ENCODE data around the gene RTKN.
"Not testable (repeated sequence)": the region's sequence is repeated elsewhere in the genome, so short reads cannot be mapped to it uniquely, and the experiment has no call there.

The RTKN gene

GRCh38 chr2:74439373-74439772, 2.4 kb downstream of the RTKN start:
- in situ Hi-C loops (cut with MboI; ENCODE audit: low sequenced_read_pairs): no loop called here

DNA sequence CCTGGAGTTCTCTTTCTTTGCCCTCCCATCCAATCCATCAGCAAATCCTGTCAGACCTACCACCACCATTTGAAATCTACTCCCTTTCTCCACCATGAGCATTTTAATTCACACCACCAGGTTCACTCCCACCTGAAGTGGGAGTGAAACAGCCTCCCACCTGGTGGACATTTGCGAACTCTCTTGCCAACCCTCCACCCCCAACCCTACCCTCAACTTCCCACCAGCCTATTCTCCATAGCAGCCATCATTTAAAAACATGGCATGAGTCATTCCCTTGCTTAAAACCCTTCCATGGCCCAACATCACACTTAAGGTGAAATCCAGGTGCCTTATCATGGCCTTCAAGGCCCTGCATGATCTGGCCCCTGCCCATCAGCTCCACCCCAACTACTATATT, 3.5 kb downstream of the RTKN start:
- in situ Hi-C loops (cut with MboI; ENCODE audit: low sequenced_read_pairs): no loop called here

DNA sequence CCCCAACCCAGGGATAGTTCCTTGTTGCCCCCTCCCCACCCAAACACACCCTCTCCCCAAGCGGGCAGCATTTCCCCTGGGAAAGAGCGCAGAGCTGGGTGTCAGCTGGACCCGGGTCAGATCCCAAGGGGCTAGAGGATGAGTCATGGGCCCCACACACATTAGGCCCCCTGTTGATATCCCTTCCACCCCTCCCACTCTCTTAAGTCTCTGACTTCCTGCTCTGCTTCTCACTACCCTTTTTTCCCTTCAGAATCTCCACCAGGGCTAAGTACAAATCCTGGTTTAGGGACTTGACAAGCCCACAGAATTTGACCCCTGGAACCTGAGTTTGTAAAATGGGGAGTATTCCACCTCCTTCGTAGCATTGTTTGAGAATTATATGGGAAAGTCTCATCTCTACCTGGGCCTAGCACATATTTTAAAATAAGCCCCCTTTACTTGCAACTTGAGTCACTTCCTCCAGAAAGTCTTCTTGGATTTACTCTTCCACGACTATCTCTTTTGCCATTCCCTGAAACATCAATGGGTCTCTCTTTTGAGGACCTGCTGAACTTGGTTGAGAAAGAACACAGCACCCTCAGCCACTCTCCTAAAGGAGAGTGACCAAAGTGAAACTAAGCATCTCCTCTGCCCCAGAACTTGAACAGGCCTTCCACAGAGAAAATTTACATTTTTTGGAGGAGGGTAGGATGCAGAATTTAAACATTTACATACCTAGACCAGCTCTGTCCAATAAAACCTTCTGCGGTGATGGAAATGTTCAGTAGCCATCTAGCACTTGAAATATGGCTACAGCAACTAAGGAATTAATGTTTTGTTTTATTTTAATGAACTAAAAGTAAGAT, 4.7 kb downstream of the RTKN start:
- in situ Hi-C loops (cut with MboI; ENCODE audit: low sequenced_read_pairs): no loop called here

- in situ Hi-C loops (cut with MboI; ENCODE audit: low sequenced_read_pairs): no loop called here
Observed at GRCh38 chr2:74436111-74436805, 5.5 kb downstream of the RTKN start.

GRCh38 chr2:74430502-74430901, 11.2 kb downstream of the RTKN start:
- in situ Hi-C loops (cut with MboI; ENCODE audit: low sequenced_read_pairs): no loop called here

DNA sequence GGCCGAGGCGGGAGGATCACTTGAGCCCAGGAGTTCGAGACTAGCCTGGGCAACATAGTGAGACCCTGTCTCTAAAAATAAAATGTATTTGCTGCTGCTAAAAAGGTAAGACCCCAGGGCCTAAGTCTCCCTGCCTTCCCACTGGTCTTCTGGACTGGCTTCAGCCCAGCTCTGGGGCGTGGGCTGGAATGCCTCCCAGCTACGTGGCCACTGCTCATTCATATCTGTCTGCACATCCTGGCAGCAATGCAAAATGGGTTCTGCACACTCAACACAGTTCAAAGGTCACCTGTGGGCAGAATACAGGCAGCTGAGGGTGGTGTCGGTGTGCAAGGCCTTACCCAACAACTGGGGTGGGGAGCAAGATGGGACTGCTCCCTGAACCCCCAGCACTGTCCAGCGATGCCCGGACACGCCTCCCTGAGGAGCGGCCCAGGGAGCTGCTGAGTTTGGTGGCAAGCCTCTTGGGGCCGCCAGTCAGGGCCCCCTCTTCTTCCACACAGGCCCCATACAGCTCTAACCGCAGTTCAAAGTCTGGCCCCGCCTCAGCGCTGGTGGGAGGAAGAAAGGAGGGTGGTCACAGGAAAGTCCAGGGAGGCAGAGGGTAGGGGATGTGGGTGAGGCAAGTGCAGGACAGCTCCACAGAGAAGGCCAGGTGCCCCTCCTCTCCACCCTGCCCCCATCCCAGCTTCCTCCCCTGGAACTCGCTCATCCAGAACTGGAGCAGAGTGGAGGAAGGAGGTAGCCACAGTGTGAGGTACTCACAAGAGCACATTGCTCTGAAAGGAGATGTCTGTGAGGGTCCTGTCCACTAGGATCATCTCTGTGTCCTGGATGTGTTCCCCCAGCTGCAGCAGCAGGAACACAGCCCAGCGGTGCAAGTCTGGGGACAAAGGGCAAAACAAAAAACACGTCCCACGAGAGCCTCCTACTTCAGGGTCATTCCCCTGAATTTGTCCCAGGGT, 12.0 kb downstream of the RTKN start:
- in situ Hi-C loops (cut with MboI; ENCODE audit: low sequenced_read_pairs): no loop called here

DNA sequence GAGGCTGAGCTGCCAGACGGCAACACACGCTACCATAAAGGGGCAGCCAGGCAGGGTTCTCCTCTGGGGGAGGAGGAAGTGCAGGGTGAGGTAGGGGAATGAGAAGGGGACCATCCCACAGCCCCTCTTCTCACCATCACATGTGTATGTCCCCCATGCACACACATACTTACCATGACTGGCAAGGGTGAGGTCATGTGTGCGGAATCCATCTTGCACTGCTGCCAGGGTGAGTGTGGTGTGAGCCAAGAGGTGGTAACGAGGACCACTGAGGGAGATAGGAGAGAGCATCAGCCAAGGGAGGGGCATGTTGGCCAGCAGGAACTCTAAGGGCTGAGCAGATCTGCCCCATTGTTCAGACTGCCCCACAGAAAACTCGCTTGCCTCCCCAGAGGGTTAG, 13.1 kb downstream of the RTKN start:
- in situ Hi-C loops (cut with MboI; ENCODE audit: low sequenced_read_pairs): no loop called here

- in situ Hi-C loops (cut with MboI; ENCODE audit: low sequenced_read_pairs): no loop called here
Observed at GRCh38 chr2:74427551-74427950, 14.2 kb downstream of the RTKN start.

DNA sequence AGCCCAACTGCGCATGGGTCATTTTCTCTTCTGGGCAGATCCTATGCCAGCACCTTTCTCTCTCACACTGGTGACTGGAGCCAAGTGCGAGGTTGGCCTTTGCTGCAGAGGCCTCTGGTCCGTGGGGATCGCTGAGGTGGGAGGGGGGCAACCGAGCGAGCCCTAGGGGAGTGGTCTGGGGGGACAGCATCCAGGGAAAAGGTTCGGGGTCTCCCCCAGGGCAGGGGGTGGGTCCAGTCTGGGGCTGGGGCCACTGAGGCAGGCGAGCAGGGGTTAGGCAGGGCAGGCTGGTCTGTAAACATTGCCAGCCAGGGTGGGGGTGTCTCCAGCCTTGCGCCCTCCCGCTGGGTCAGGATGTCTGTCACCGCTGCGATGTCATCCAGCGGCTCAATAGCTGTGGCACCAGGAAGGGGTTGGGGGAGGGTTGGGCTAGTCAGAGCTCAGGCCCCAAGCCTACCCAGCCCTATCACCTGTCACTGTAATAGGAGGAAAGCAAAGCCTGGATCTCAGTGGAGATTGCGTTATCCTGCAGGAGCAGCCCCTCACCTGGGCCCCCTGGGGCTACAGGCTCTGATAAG, 15.5 kb downstream of the RTKN start:
- in situ Hi-C loops (cut with MboI; ENCODE audit: low sequenced_read_pairs): no loop called here

DNA sequence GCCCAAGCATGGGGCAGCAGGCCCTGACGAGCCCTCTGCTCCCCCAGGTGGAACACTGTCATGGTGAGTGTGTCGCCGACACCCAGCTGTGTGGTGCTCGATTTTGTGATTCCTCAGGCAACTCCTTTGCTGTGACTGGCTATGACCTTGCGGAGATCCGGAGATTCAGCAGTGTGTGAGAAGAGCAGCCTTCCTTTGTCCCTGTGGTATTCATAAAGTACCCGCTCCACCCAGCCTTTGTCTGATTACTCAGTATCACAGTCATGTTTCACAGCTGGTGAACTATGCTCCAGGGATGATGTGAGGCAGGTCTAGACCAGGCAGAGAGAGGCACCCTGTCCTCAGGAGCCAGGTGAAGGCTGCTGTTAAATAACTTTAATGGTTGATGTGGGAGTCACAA, 16.2 kb downstream of the RTKN start:
- in situ Hi-C loops (cut with MboI; ENCODE audit: low sequenced_read_pairs): no loop called here

DNA sequence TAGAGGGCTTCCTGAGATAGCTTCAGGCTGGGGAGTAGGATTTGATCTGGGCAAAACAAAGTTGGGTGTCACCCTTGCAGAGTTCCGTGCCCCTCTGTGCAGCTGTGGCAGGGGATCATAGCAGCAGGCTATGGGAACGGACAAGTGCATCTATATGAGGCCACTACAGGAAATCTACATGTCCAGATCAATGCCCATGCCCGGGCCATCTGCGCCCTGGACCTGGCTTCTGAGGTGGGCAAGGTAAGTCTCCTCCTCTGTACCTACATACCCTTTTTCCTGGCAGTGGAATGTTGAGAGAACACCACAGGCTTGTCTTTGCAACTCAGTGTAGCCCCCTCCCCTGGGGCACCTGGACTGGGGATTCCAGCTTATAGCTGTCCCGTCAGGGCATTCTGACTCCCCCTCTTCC, 16.7 kb downstream of the RTKN start:
- in situ Hi-C loops (cut with MboI; ENCODE audit: low sequenced_read_pairs): no loop called here

- in situ Hi-C loops (cut with MboI; ENCODE audit: low sequenced_read_pairs): no loop called here
Observed at GRCh38 chr2:74424139-74424992, 17.4 kb downstream of the RTKN start.

DNA sequence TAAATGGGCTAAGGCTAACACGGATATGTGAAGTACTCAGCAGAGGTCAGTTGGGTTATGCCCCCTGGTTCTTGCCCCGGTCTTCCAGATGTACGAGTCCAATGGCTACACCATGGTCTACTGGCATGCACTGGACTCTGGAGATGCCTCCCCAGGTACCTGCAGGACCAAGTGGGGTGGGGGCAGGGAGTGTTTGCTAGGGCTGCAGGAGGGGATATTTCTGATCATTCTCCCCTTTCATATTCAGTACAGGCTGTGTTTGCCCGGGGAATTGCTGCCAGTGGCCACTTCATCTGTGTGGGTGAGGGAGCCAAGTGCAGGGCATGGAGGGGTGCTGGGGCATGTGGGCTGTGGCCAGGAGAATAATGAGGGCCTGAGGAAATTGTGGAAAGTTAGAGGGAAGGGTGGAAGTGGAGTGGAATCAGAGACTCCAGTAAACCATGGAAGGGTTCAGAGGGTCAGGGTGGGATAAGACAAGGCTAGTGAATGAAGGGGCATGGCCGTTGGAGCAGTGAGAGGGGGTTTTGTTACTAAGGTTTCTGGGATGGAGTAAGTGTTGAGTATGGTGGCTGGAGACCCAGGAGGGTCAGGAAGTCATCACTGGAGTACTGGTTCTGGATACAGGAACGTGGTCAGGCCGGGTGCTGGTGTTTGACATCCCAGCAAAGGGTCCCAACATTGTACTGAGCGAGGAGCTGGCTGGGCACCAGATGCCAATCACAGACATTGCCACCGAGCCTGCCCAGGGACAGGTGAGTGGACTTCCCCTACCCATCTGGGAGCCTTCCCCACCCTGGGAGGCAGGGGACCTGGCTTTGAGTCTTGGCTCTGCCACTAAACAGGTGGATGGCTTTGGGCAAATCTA, 18.3 kb downstream of the RTKN start:
- in situ Hi-C loops (cut with MboI; ENCODE audit: low sequenced_read_pairs): no loop called here

- in situ Hi-C loops (cut with MboI; ENCODE audit: low sequenced_read_pairs): no loop called here
Observed at GRCh38 chr2:74421221-74421870, 20.4 kb downstream of the RTKN start, which contains the start of the genes C2orf81 and WDR54. TSS of gene C2orf81 (minus strand) at chr2:74421619. CDS start at chr2:74421560, 59 bp downstream. TSS of gene WDR54 (plus strand) at chr2:74421730. CDS start at chr2:74422154, 424 bp downstream.

GRCh38 chr2:74420443-74421103, 21.2 kb downstream of the RTKN start:
- in situ Hi-C loops (cut with MboI; ENCODE audit: low sequenced_read_pairs): not testable (repeated sequence)

GRCh38 chr2:74420006-74420405, 21.7 kb downstream of the RTKN start:
- in situ Hi-C loops (cut with MboI; ENCODE audit: low sequenced_read_pairs): no loop called here

- in situ Hi-C loops (cut with MboI; ENCODE audit: low sequenced_read_pairs): no loop called here
Observed at GRCh38 chr2:74419345-74419744, 22.4 kb downstream of the RTKN start.

GRCh38 chr2:74418312-74418711, 23.4 kb downstream of the RTKN start:
- in situ Hi-C loops (cut with MboI; ENCODE audit: low sequenced_read_pairs): no loop called here

Data from HL-60/S4 treated with retinoic acid at 250 ng/mL for 4 days and 3 days (cell line).